HepG2 (cell line): ENCODE data around the gene CTU2. TPM values are rescaled to one million over a fixed set of nuclear protein-coding genes. Genes with fewer than 3 reads are reported as not detected.

Experiments used
- AHR ChIP-seq: IDR thresholded peaks from 2 replicates; pipeline ENCODE4 v1.6.1; 2018; ENCODE audit warnings: missing genetic modification reagents, missing compliant biosample characterization
- ARNT ChIP-seq: fragments of 450-650 bp; IDR thresholded peaks from 2 replicates; pipeline ENCODE4 v1.6.1; 2017
- ATAD3A ChIP-seq: sonication (generic); formaldehyde crosslinking; IDR thresholded peaks from 2 replicates; pipeline ENCODE4 v1.4.0; 2020; ENCODE audit warnings: missing genetic modification reagents
- ATF3 ChIP-seq: sonication (generic); formaldehyde crosslinking; IDR thresholded peaks from 2 replicates; pipeline ENCODE4 v1.4.0; 2020; ENCODE audit warnings: missing genetic modification reagents
- ATF7 ChIP-seq, 2 experiments: fragments of 450-650 bp in 1 of 2; sonication (generic) in 1 of 2; formaldehyde crosslinking in 1 of 2; IDR thresholded peaks; 2 replicates each; pipeline versions ENCODE4 v1.4.0 to v1.6.1; 2016 to 2020; ENCODE audit warnings: antibody characterized with exemption in 1 of 2, mild to moderate bottlenecking in 1 of 2, missing genetic modification reagents in 1 of 2
- GPN1 ChIP-seq: sonication (generic); formaldehyde crosslinking; IDR thresholded peaks from 2 replicates; pipeline ENCODE4 v1.5.1; 2020; ENCODE audit warnings: missing genetic modification reagents, borderline replicate concordance
- MAX ChIP-seq: IDR thresholded peaks from 2 replicates; pipeline ENCODE4 v1.6.1; 2012; ENCODE audit warnings: inconsistent platforms
- MEIS1 ChIP-seq: sonication (generic); formaldehyde crosslinking; IDR thresholded peaks from 2 replicates; pipeline ENCODE4 v1.9.0; 2021; ENCODE audit warnings: mild to moderate bottlenecking, missing genetic modification reagents, moderate library complexity, borderline replicate concordance
- NFE2L1 ChIP-seq: sonication (generic); formaldehyde crosslinking; IDR thresholded peaks from 2 replicates; pipeline ENCODE4 v1.4.0; 2020; ENCODE audit warnings: missing genetic modification reagents, mild to moderate bottlenecking, borderline replicate concordance
- NFKB2 ChIP-seq: sonication (generic); formaldehyde crosslinking; IDR thresholded peaks from 2 replicates; pipeline ENCODE4 v1.4.0; 2020; ENCODE audit warnings: missing genetic modification reagents, borderline replicate concordance
- SRSF4 ChIP-seq: fragments of 200-400 bp; formaldehyde crosslinking; IDR thresholded peaks from one replicate; pipeline ENCODE4 v1.6.1; 2018; ENCODE audit warnings: mild to moderate bottlenecking, low read depth, low read length, moderate library complexity; ENCODE audit not compliant: poor library complexity, severe bottlenecking
- TEAD2 ChIP-seq: sonication (generic); formaldehyde crosslinking; IDR thresholded peaks from 2 replicates; pipeline ENCODE4 v1.9.0; 2021; ENCODE audit warnings: missing genetic modification reagents
- THAP11 ChIP-seq: IDR thresholded peaks from 2 replicates; pipeline ENCODE4 v1.6.1; 2016; ENCODE audit warnings: missing biosample characterization, missing genetic modification reagents
- ZBTB33 ChIP-seq: sonication (generic); formaldehyde crosslinking; IDR thresholded peaks from 2 replicates; pipeline ENCODE4 v1.4.0; 2020; ENCODE audit warnings: missing genetic modification reagents
- ZBTB42 ChIP-seq: sonication (generic); formaldehyde crosslinking; IDR thresholded peaks from 2 replicates; pipeline ENCODE4 v1.5.0; 2020; ENCODE audit warnings: mild to moderate bottlenecking, missing genetic modification reagents
- ZBTB8A ChIP-seq: sonication (generic); formaldehyde crosslinking; IDR thresholded peaks from 2 replicates; pipeline ENCODE4 v1.4.0; 2020; ENCODE audit warnings: mild to moderate bottlenecking, low read depth, missing genetic modification reagents, borderline replicate concordance
- ZFP36 ChIP-seq: fragments of 150-350 bp; IDR thresholded peaks from 2 replicates; pipeline ENCODE4 v1.6.1; 2018; ENCODE audit warnings: borderline replicate concordance, low read length, low read depth; ENCODE audit not compliant: partially characterized antibody
- ZNF224 ChIP-seq: sonication (generic); formaldehyde crosslinking; IDR thresholded peaks from 2 replicates; pipeline ENCODE4 v1.5.0; 2020; ENCODE audit warnings: mild to moderate bottlenecking, missing genetic modification reagents
- ZNF446 ChIP-seq: sonication (generic); formaldehyde crosslinking; IDR thresholded peaks from 2 replicates; pipeline ENCODE4 v1.5.0; 2020; ENCODE audit warnings: mild to moderate bottlenecking, missing genetic modification reagents
- ZNF564 ChIP-seq: sonication (generic); formaldehyde crosslinking; IDR thresholded peaks from 2 replicates; pipeline ENCODE4 v1.8.1; 2023; ENCODE audit warnings: mild to moderate bottlenecking, missing genetic modification reagents
- ZNF773 ChIP-seq: sonication (generic); formaldehyde crosslinking; IDR thresholded peaks from 2 replicates; pipeline ENCODE4 v1.4.0; 2020; ENCODE audit warnings: missing genetic modification reagents, borderline replicate concordance
- ZNF879 ChIP-seq: sonication (generic); formaldehyde crosslinking; IDR thresholded peaks from 2 replicates; pipeline ENCODE4 v1.8.1; 2023; ENCODE audit warnings: missing genetic modification reagents
- ZSCAN31 ChIP-seq: sonication (generic); formaldehyde crosslinking; IDR thresholded peaks from 2 replicates; pipeline ENCODE4 v1.5.0; 2020; ENCODE audit warnings: low read depth, mild to moderate bottlenecking, missing genetic modification reagents
- polyA plus RNA-seq, 8 experiments: library from polyadenylated mRNA; depleted of rRNA in 3 of 8; stranded (reverse) in 7 of 8; unstranded in 1 of 8; fragments of >200 nt; fragmentation: Illumina TruSeq in 4 of 8; extraction: Trizol in 4 of 8; gene quantifications; 2 replicates each; pipeline versions ENCODE4 v1.2.1 to v1.2.3, GENCODE V29; 2011 to 2016; ENCODE audit warnings: low read depth in 4 of 8, missing spikeins in 1 of 8, mixed read lengths in 1 of 8; ENCODE audit not compliant: insufficient read depth in 1 of 8
- total RNA-seq, 5 experiments: library from RNA; depleted of rRNA; stranded (reverse); fragments of >200 nt; fragmentation: Illumina TruSeq; extraction: Trizol; gene quantifications; 2 replicates each; pipeline ENCODE4 v1.2.3, GENCODE V29; 2016; ENCODE audit warnings: low read depth in 1 of 5
- TF ChIP-seq, protein P1 (sequence below): IDR thresholded peaks from 2 replicates; pipeline ENCODE4 v1.6.1; 2016; ENCODE audit warnings: missing biosample characterization, missing genetic modification reagents, low read depth
- TF ChIP-seq, protein P2 (sequence below): sonication (generic); formaldehyde crosslinking; IDR thresholded peaks from 2 replicates; pipeline ENCODE4 v1.8.0; 2022; ENCODE audit warnings: mild to moderate bottlenecking, missing genetic modification reagents

The CTU2 gene
- total and polyA plus RNA-seq, 2 of the 13 experiments (the other 11 are each of a cell fraction or from before 2014, with no cell fraction given) = 13.3 to 21.9 TPM

GRCh38 chr16:88743693-88744576, 37.6 kb downstream of the CTU2 start (continued):
- no peak for TF ChIP-seq ZFP36
- TF ChIP-seq ATF3 (CRISPR knock-in tag) = no peak
- TF ChIP-seq ZBTB33 (CRISPR knock-in tag) = 0 out of 2 replicates have a peak, but pooled peaks have one; percentile 39
- TF ChIP-seq ZNF224 (CRISPR knock-in tag) = no peak
- TF ChIP-seq ATAD3A (CRISPR knock-in tag) = no peak
- TF ChIP-seq, protein P1, sequence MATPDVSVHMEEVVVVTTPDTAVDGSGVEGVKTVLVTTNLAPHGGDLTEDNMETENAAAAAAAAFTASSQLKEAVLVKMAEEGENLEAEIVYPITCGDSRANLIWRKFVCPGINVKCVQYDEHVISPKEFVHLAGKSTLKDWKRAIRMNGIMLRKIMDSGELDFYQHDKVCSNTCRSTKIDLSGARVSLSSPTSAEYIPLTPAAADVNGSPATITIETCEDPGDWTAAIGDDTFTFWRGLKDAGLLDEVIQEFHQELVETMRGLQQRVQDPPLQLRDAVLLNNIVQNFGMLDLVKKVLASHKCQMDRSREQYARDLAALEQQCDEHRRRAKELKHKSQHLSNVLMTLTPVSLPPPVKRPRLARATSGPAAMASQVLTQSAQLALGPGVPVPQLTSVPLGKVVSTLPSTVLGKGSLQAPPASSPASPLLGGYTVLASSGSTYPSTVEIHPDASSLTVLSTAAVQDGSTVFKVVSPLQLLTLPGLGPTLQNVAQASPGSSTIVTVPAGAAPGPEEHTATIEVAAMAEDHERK (CRISPR knock-in tag) = no peak
- TF ChIP-seq SRSF4 = no peak
- no peak for TF ChIP-seq ARNT
- no peak for TF ChIP-seq THAP11 (CRISPR knock-in tag)
- no peak for TF ChIP-seq AHR (CRISPR knock-in tag)
- TF ChIP-seq ATF7 (IDR thresholded peaks at IDR 0.05) = no peak
- peak; percentile 45; the same call in 1 of the 2 replicates for TF ChIP-seq ATF7 (CRISPR knock-in tag; IDR thresholded peaks at IDR 0.05)
- TF ChIP-seq, protein P2, sequence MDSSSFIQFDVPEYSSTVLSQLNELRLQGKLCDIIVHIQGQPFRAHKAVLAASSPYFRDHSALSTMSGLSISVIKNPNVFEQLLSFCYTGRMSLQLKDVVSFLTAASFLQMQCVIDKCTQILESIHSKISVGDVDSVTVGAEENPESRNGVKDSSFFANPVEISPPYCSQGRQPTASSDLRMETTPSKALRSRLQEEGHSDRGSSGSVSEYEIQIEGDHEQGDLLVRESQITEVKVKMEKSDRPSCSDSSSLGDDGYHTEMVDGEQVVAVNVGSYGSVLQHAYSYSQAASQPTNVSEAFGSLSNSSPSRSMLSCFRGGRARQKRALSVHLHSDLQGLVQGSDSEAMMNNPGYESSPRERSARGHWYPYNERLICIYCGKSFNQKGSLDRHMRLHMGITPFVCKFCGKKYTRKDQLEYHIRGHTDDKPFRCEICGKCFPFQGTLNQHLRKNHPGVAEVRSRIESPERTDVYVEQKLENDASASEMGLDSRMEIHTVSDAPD (CRISPR knock-in tag) = no peak
- 0 out of 2 replicates have a peak, but pooled peaks have one; percentile 48 for TF ChIP-seq MEIS1 (CRISPR knock-in tag)
- TF ChIP-seq MAX = no peak
- peak; percentile 30; the same call in 1 of the 2 replicates for TF ChIP-seq ZSCAN31 (CRISPR knock-in tag)
- TF ChIP-seq ZBTB8A (CRISPR knock-in tag) = no peak
- TF ChIP-seq TEAD2 = no peak
- no peak for TF ChIP-seq ZNF879 (CRISPR knock-in tag)
- no peak for TF ChIP-seq NFE2L1
- TF ChIP-seq ZNF446 (CRISPR knock-in tag) = no peak
- no peak for TF ChIP-seq GPN1 (CRISPR knock-in tag)
- peak; percentile 54; the same call in 1 of the 2 replicates for TF ChIP-seq NFKB2
- 0 out of 2 replicates have a peak, but pooled peaks have one; percentile 19 for TF ChIP-seq ZNF773 (CRISPR knock-in tag)
- no peak for TF ChIP-seq ZNF564 (CRISPR knock-in tag)
- TF ChIP-seq ZBTB42 (CRISPR knock-in tag) = no peak
